Neural cell (in vitro differentiated cells): ENCODE measurements around the gene IL9. TPM values are rescaled to one million over a fixed set of nuclear protein-coding genes. Genes with fewer than 3 reads are reported as not detected.

Experiments
- H2AFZ ChIP-seq: fragments of 200-600, 300-800 bp; sonication (generic), shearing (Covaris generic); 2 replicates; pipeline ENCODE4 v1.6.0; 2014; ENCODE audit warnings: low read depth, mild to moderate bottlenecking, antibody characterized with exemption, low read length, moderate library complexity
- H3F3A ChIP-seq: fragments of 200-600 bp; shearing (Covaris generic); 2 replicates; pipeline ENCODE4 v1.6.1; 2016; ENCODE audit warnings: mild to moderate bottlenecking, moderate library complexity, mixed read lengths, antibody characterized with exemption, low read length; ENCODE audit not compliant: insufficient read depth, poor library complexity, severe bottlenecking
- H3K27ac ChIP-seq: fragments of 200-600, 300-800 bp; sonication (generic), shearing (Covaris generic); 2 replicates; pipeline ENCODE4 v1.5.1; 2014; ENCODE audit warnings: mild to moderate bottlenecking, low read length, moderate library complexity
- H3K27me3 ChIP-seq: fragments of 300-800, 200-600 bp; sonication (generic), shearing (Covaris generic); 2 replicates; pipeline ENCODE4 v1.6.0; 2014; ENCODE audit warnings: mild to moderate bottlenecking, low read depth, low read length, moderate library complexity; ENCODE audit not compliant: insufficient read depth
- H3K36me3 ChIP-seq: fragments of 300-800, 200-600 bp; sonication (generic), shearing (Covaris generic); 2 replicates; pipeline ENCODE4 v1.5.1; 2014; ENCODE audit warnings: mild to moderate bottlenecking, antibody characterized with exemption, low read length, moderate library complexity; ENCODE audit not compliant: insufficient read depth
- H3K4me2 ChIP-seq: fragments of 300-800, 200-600 bp; sonication (generic), shearing (Covaris generic); 2 replicates; pipeline ENCODE4 v1.6.0; 2014; ENCODE audit warnings: mild to moderate bottlenecking, low read length
- H3K4me3 ChIP-seq: fragments of 300-800, 200-600 bp; sonication (generic), shearing (Covaris generic); 2 replicates; pipeline ENCODE4 v1.5.1; 2014; ENCODE audit warnings: mild to moderate bottlenecking, low read length, moderate library complexity
- H3K79me2 ChIP-seq: fragments of 200-600 bp; shearing (Covaris generic); replicated peaks from 2 replicates; pipeline ENCODE4 v1.6.0; 2014; ENCODE audit warnings: mild to moderate bottlenecking, low read length, moderate library complexity; ENCODE audit not compliant: insufficient read depth
- H3K9ac ChIP-seq: fragments of 300-800, 200-600 bp; sonication (generic), shearing (Covaris generic); 2 replicates; pipeline ENCODE4 v1.6.1; 2016; ENCODE audit warnings: mild to moderate bottlenecking, low read length, mixed read lengths
- H3K9me2 ChIP-seq: fragments of 200-600 bp; shearing (Covaris generic); 2 replicates; pipeline ENCODE4 v1.6.1; 2016; ENCODE audit warnings: mild to moderate bottlenecking, low read length, mixed read lengths; ENCODE audit not compliant: insufficient read depth
- H3K9me3 ChIP-seq: fragments of 200-600, 300-800 bp; sonication (generic), shearing (Covaris generic); 2 replicates; pipeline ENCODE4 v1.6.1; 2016; ENCODE audit warnings: mild to moderate bottlenecking, mixed run types, low read length, moderate library complexity, mixed read lengths
- H4K20me1 ChIP-seq: fragments of 200-600 bp; shearing (Covaris generic); 2 replicates; pipeline ENCODE4 v1.6.1; 2016; ENCODE audit warnings: mild to moderate bottlenecking, mixed run types; ENCODE audit not compliant: insufficient read depth
- EP300 ChIP-seq: fragments of 450-650 bp; conservative IDR thresholded peaks from 2 replicates; pipeline ENCODE4 v1.6.1; 2014; ENCODE audit warnings: antibody characterized with exemption, mild to moderate bottlenecking, moderate library complexity; ENCODE audit not compliant: poor library complexity, severe bottlenecking
- EZH2 ChIP-seq: fragments of 200-600, 300-800 bp; shearing (Covaris generic), sonication (generic); IDR thresholded peaks from 2 replicates; pipeline ENCODE4 v1.6.1; 2014; ENCODE audit warnings: antibody characterized with exemption, low read length, borderline replicate concordance, mild to moderate bottlenecking; ENCODE audit not compliant: insufficient read depth, poor library complexity, severe bottlenecking
- MXI1 ChIP-seq: fragments of 450-650 bp; conservative IDR thresholded peaks from 2 replicates; pipeline ENCODE4 v1.6.1; 2014; ENCODE audit warnings: antibody characterized with exemption, mild to moderate bottlenecking; ENCODE audit not compliant: poor library complexity, severe bottlenecking
- POLR2AphosphoS5 ChIP-seq: IDR thresholded peaks from 2 replicates; pipeline ENCODE4 v1.6.1; 2012
- RAD21 ChIP-seq: fragments of 450-650 bp; conservative IDR thresholded peaks from 2 replicates; pipeline ENCODE4 v1.6.1; 2014; ENCODE audit warnings: antibody characterized with exemption, mild to moderate bottlenecking, moderate library complexity
- SMC3 ChIP-seq: fragments of 450-650 bp; conservative IDR thresholded peaks from 2 replicates; pipeline ENCODE4 v1.6.1; 2014; ENCODE audit warnings: antibody characterized with exemption, mild to moderate bottlenecking, moderate library complexity; ENCODE audit not compliant: poor library complexity
- TAF1 ChIP-seq: IDR thresholded peaks from 2 replicates; pipeline ENCODE4 v1.6.1; 2012; ENCODE audit warnings: low read depth
- polyA plus RNA-seq: library from polyadenylated mRNA; depleted of rRNA; stranded (reverse); fragments of >200 nt; gene quantifications from 2 replicates; pipeline ENCODE4 v1.2.3, GENCODE V29; 2014
- TF ChIP-seq, protein P1 (sequence below): fragments of 450-650 bp; IDR thresholded peaks from 2 replicates; pipeline ENCODE4 v1.5.1; 2014; ENCODE audit warnings: antibody characterized with exemption, mild to moderate bottlenecking, moderate library complexity; ENCODE audit not compliant: poor library complexity, severe bottlenecking
- TF ChIP-seq, protein P2 (sequence below): IDR thresholded peaks from 2 replicates; pipeline ENCODE4 v1.6.1; 2012; ENCODE audit warnings: borderline replicate concordance

Gene IL9
- polyA plus RNA-seq, 1 donor from 2014 or later, result not detected

DNA sequence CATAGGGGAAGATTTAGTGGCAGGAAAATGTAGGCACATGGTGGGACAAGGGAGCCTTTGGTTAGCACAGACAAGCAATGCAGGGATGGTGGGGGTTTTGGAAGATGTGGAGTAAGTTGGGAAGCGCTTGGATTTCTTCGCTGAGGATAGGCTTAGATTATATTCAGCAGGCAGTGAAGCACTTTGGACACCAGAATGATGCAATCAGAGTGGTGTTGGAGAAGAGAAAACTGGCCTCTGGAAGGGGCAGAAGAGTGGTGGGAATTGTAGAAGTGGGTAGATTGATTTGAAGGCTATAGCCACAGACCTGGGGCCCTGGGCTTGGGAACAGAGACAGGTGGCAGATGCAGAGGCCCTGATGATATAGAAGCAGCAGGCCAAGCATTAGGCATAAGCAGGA lies 32.9 kb downstream of the IL9 start:
- Histone ChIP-seq H3K9ac (no peak overlapping the region), H3K27ac (no peak overlapping the region)

DNA sequence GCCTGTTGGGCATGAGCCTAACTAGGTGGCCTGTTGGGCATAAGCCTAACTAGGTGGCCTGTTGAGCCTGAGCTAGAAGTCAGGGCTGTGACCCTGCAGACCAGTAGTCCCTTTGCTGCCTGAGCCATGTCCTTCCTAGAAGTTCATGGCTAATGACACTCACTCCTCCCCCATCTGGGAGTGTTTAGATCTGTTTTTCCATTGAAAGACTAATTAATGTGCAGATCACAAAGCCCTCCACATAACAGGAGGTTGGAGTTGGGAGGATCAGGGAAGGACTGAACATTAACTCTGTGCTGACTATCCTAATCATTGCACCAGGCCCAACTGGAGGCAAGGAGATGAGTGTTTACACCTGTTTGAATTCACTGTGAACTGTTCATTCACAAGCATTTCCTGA lies 33.6 kb downstream of the IL9 start:
- Histone ChIP-seq H3F3A (no peaks in the 10 kb centered on the region), H3K27ac (no peak overlapping the region), H3K9me3 (no peaks in the 10 kb centered on the region), H4K20me1 (no peaks in the 10 kb centered on the region), H3K27me3 (no peaks in the 10 kb centered on the region), H3K4me2 (no peak overlapping the region), H2AFZ (no peak overlapping the region), H3K4me3 (no peak overlapping the region), H3K9ac (no peak overlapping the region), H3K9me2 (no peaks in the 10 kb centered on the region), H3K79me2 (no peaks in the 10 kb centered on the region), H3K36me3 (no peaks in the 10 kb centered on the region)
- no peak for TF ChIP-seq TAF1
- TF ChIP-seq EP300, result no peak
- no peak for TF ChIP-seq MXI1
- TF ChIP-seq POLR2AphosphoS5, result no peak
- no peak for TF ChIP-seq RAD21
- TF ChIP-seq, protein P1, sequence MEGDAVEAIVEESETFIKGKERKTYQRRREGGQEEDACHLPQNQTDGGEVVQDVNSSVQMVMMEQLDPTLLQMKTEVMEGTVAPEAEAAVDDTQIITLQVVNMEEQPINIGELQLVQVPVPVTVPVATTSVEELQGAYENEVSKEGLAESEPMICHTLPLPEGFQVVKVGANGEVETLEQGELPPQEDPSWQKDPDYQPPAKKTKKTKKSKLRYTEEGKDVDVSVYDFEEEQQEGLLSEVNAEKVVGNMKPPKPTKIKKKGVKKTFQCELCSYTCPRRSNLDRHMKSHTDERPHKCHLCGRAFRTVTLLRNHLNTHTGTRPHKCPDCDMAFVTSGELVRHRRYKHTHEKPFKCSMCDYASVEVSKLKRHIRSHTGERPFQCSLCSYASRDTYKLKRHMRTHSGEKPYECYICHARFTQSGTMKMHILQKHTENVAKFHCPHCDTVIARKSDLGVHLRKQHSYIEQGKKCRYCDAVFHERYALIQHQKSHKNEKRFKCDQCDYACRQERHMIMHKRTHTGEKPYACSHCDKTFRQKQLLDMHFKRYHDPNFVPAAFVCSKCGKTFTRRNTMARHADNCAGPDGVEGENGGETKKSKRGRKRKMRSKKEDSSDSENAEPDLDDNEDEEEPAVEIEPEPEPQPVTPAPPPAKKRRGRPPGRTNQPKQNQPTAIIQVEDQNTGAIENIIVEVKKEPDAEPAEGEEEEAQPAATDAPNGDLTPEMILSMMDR, result no peak
- no peak for TF ChIP-seq SMC3
- TF ChIP-seq EZH2, result no peak

More for the DNA sequence above, 32.9 kb downstream of the IL9 start:
- Histone ChIP-seq H3F3A (no peaks in the 10 kb centered on the region), H3K9me2 (no peaks in the 10 kb centered on the region), H4K20me1 (no peaks in the 10 kb centered on the region), H3K27me3 (no peaks in the 10 kb centered on the region), H2AFZ (no peak overlapping the region), H3K4me2 (no peak overlapping the region), H3K4me3 (no peak overlapping the region), H3K36me3 (no peaks in the 10 kb centered on the region), H3K9me3 (no peaks in the 10 kb centered on the region), H3K79me2 (no peaks in the 10 kb centered on the region)
- TF ChIP-seq RAD21 (no peak), MXI1 (no peak), EP300 (no peak), POLR2AphosphoS5 (no peak), SMC3 (no peak), EZH2 (no peak), TAF1 (no peak)
- TF ChIP-seq, protein P2, sequence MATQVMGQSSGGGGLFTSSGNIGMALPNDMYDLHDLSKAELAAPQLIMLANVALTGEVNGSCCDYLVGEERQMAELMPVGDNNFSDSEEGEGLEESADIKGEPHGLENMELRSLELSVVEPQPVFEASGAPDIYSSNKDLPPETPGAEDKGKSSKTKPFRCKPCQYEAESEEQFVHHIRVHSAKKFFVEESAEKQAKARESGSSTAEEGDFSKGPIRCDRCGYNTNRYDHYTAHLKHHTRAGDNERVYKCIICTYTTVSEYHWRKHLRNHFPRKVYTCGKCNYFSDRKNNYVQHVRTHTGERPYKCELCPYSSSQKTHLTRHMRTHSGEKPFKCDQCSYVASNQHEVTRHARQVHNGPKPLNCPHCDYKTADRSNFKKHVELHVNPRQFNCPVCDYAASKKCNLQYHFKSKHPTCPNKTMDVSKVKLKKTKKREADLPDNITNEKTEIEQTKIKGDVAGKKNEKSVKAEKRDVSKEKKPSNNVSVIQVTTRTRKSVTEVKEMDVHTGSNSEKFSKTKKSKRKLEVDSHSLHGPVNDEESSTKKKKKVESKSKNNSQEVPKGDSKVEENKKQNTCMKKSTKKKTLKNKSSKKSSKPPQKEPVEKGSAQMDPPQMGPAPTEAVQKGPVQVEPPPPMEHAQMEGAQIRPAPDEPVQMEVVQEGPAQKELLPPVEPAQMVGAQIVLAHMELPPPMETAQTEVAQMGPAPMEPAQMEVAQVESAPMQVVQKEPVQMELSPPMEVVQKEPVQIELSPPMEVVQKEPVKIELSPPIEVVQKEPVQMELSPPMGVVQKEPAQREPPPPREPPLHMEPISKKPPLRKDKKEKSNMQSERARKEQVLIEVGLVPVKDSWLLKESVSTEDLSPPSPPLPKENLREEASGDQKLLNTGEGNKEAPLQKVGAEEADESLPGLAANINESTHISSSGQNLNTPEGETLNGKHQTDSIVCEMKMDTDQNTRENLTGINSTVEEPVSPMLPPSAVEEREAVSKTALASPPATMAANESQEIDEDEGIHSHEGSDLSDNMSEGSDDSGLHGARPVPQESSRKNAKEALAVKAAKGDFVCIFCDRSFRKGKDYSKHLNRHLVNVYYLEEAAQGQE, result no peak
- TF ChIP-seq, protein P1, result no peak
